ENCODE data around the gene THOC7. TPM values are rescaled to one million over a fixed set of nuclear protein-coding genes. Genes with fewer than 3 reads are reported as not detected.

THOC7 gene
- total RNA-seq, 1 donor from 2014 or later = 13.8 TPM

DNA sequence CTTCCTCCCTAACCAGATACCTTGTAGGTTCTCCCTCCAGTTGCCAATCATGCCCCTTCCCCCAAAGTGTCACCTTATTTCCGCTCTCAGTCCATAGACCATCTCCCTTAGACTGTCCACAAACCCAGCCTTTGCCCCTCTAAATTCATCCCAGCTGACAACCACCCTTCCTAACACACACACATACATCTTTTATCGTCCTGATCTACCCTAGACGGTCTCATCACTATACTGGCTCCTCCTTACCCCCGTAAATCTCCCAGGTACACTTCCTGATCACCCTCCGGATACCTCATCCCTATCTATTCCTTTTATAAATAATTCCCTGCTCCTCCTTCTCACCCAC is 828 bp downstream of the THOC7 start:
- intact Hi-C loops (cut with DNase I) = loop anchor here (2.0 to 5.0 kb wide), 2 partner anchors 50 to 130 kb away; partner anchors contain the start of gene SCAANT1
- peak overlapping the region; percentile 88 to 94 for H3K4me3 ChIP-seq
- no peaks in the 10 kb centered on the region for H3K36me3 ChIP-seq
- no peaks in the 10 kb centered on the region for H3K9me3 ChIP-seq
- peak overlapping the region; percentile 87 to 89 for H3K27ac ChIP-seq
- DNase-seq (ENCODE audit: low spot score in 2 of 2) = no peak
- no peak for TF ChIP-seq CTCF (IDR thresholded peaks at IDR 0.05)
- H3K4me1 ChIP-seq = peaks cover 0 to 3% of the 10 kb centered on the region in 2 donors
- no peaks in the 10 kb centered on the region for H3K27me3 ChIP-seq

- H3K4me1 ChIP-seq = peaks cover 0 to 3% of the 10 kb centered on the region in 2 donors
- no peaks in the 10 kb centered on the region for H3K36me3 ChIP-seq
- H3K27ac ChIP-seq = no peak overlapping the region
- no peaks in the 10 kb centered on the region for H3K27me3 ChIP-seq
- intact Hi-C loops (cut with DNase I) = loop anchor here (5.0 kb wide), 1 partner anchor 131 kb away; no protein-coding TSS in a partner anchor
- H3K9me3 ChIP-seq = no peaks in the 10 kb centered on the region
- no peak for TF ChIP-seq CTCF (IDR thresholded peaks at IDR 0.05)
- no peak overlapping the region for H3K4me3 ChIP-seq
- no peak for DNase-seq (ENCODE audit: low spot score in 2 of 2)
These were observed 2.3 kb downstream of the THOC7 start for GRCh38 chr3:63861306-63861705.

GRCh38 chr3:63860776-63861175 is 2.8 kb downstream of the THOC7 start:
- Histone ChIP-seq H3K36me3 (no peaks in the 10 kb centered on the region), H3K4me3 (no peak overlapping the region), H3K9me3 (no peaks in the 10 kb centered on the region), H3K4me1 (peaks cover 0 to 3% of the 10 kb centered on the region in 2 donors), H3K27ac (no peak overlapping the region), H3K27me3 (no peaks in the 10 kb centered on the region)
- no peak for DNase-seq (ENCODE audit: low spot score in 2 of 2)
- intact Hi-C loops (cut with DNase I) = loop anchor here (5.0 kb wide), 1 partner anchor 132 kb away; no protein-coding TSS in a partner anchor
- no peak for TF ChIP-seq CTCF (IDR thresholded peaks at IDR 0.05)

DNA sequence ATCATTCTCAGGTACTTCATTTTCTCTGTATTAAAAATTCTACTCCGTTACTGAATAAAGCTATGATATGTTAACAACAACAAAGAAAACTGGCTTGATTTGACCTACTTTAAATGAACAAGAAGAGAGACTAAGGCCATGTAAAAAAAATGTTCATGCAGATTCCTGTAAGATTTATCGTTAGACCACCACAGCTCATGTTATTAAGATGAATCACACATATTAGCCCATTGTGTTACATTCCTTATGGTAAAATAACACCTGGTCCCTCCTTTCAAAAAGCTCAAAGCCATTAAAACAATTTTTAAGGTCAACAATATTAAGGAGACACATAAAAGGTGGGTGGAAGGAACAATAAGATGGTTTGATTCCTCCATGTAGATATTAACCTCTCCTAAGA is 6.3 kb downstream of the THOC7 start:
- Histone ChIP-seq H3K4me3 (no peak overlapping the region), H3K27ac (no peak overlapping the region), H3K36me3 (no peaks in the 10 kb centered on the region), H3K4me1 (no peaks in the 10 kb centered on the region), H3K9me3 (no peaks in the 10 kb centered on the region), H3K27me3 (no peaks in the 10 kb centered on the region)
- TF ChIP-seq CTCF (IDR thresholded peaks at IDR 0.05) = no peak
- DNase-seq (ENCODE audit: low spot score in 2 of 2) = no peak
- intact Hi-C loops (cut with DNase I) = no loop called here

DNA sequence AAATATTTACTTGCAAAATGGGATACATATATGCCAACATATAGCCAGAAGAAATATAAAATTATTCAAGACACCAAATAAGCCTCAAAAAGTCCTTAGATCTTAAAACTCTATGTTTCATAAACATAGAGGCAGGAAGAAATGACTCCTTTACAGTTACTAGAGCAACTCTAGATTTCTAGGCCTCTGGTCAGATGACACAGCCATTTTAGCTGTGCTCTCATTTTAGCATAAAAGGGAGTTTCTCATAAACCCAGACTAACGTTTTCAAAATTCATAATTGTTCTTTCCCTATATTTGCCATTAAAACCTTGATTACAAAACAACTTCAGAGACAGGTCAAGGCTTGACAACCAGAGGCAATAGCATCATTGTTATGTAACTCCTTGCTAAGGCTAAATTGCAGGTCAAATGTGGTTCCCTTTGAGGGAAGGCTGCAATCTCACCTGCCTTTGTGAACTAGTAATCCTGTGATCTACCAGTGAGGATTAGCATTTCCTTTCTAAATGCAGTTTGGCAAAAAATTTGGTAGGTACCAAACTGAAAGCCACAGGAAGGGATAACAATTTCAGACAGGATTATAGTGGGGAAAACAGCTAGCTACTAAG is 8.2 kb downstream of the THOC7 start:
- TF ChIP-seq CTCF (IDR thresholded peaks at IDR 0.05) = no peak

GRCh38 chr3:63853106-63853505 is 10.5 kb downstream of the THOC7 start:
- no peak for TF ChIP-seq CTCF (IDR thresholded peaks at IDR 0.05)
- Histone ChIP-seq H3K4me3 (no peak overlapping the region), H3K9me3 (no peaks in the 10 kb centered on the region), H3K4me1 (no peaks in the 10 kb centered on the region), H3K27ac (no peak overlapping the region), H3K36me3 (no peaks in the 10 kb centered on the region), H3K27me3 (no peaks in the 10 kb centered on the region)
- intact Hi-C loops (cut with DNase I) = no loop called here
- no peak for DNase-seq (ENCODE audit: low spot score in 2 of 2)

More for the DNA sequence above, 8.2 kb downstream of the THOC7 start:
- Histone ChIP-seq H3K27ac (no peak overlapping the region), H3K9me3 (no peaks in the 10 kb centered on the region), H3K36me3 (no peaks in the 10 kb centered on the region), H3K27me3 (no peaks in the 10 kb centered on the region), H3K4me3 (no peak overlapping the region), H3K4me1 (no peaks in the 10 kb centered on the region)
- no peak for DNase-seq (ENCODE audit: low spot score in 2 of 2)
- intact Hi-C loops (cut with DNase I) = no loop called here
